ENCODE results near the gene INSM1. TPM values are rescaled to one million over a fixed set of nuclear protein-coding genes. Genes with fewer than 3 reads are reported as not detected.

INSM1 gene
- total and polyA plus RNA-seq, 2 donors (not counting 1 experiment from before 2014, with no cell fraction given), result not detected

DNA sequence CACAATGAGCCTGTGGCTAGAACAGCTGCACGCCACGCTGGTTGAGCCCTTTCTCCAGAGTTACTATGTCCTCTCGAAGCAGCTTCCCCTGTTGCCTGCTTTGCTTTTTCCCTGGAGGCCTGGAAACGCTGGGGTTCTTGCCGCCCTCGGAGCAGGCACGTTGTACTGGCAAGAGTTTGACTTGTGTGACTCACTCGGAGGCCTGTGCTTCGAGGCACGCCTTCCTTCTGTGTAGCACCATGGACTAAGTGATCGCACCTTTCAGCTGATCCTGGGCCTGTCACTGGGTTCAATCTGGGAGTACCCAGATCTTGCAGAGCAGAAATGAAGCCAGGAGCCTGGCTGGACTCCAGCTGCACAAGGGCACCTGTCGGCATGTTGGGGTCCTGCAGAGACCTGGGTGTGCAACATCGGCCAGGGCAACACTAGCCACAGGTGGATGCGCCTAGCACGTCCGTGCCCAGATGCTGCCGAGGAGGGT is 5.2 kb downstream of the INSM1 start:
- Histone ChIP-seq H3K9ac (ENCODE audit: insufficient read depth, low read length) (no peak overlapping the region), H3K4me1 (ENCODE audit: control insufficient read depth, extremely low read depth, insufficient read depth, low read length) (no peaks in the 10 kb centered on the region), H2AFZ (ENCODE audit: low read length) (no peak overlapping the region), H3K4me3 (replicated peaks in 1 of 4; ENCODE audit: control extremely low read depth in 1 of 4, insufficient read depth in 1 of 4, low read depth in 3 of 4, low read length in 4 of 4) (no peak overlapping the region), H3K27ac (ENCODE audit: insufficient read depth, low read length) (no peak overlapping the region), H3K4me2 (ENCODE audit: extremely low read depth, insufficient read depth, low read length) (no peak overlapping the region), H3K79me2 (ENCODE audit: control insufficient read depth, insufficient read depth, low read length) (no peaks in the 10 kb centered on the region), H3K9me3 (ENCODE audit: control insufficient read depth, insufficient read depth, low read depth, low read length) (no peaks in the 10 kb centered on the region), H3K27me3 (ENCODE audit: control insufficient read depth, insufficient read depth, low read length) (peaks cover 42% of the 10 kb centered on the region), H3K36me3 (ENCODE audit: control insufficient read depth, insufficient read depth, low read length) (no peaks in the 10 kb centered on the region), H4K20me1 (ENCODE audit: control insufficient read depth, extremely low read depth, insufficient read depth, low read length) (no peaks in the 10 kb centered on the region)
- no peak for TF ChIP-seq CTCF (conservative IDR thresholded peaks at IDR 0.05 in 1 of 2, IDR thresholded peaks at IDR 0.05 in 1 of 2; ENCODE audit: low read depth in 1 of 2, low read length in 2 of 2)
- TF ChIP-seq EZH2 (IDR thresholded peaks at IDR 0.05; ENCODE audit: low read length, missing control alignments), result no peak
- peak; percentile 15 to 45 for DNase-seq (ENCODE audit: low read depth in 2 of 2)

DNA sequence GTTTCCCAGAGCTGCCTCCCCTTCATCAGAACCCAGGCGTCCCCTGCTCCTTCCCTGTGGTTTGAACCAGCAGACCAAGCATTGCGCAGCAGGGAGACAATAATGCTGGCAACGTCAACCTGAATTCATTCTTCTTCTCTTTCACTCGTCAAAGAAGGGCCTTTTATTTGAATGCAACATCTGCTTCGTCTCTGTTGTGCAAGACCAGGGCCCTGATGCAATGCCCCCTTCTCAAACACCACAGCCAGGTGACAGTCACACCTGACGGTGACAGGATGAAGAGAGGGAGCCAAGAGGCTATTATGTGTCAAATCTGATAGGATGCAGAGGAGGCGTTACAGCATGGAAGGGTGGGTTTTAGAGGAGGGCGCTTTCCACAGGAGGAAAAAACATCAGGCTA is 8.0 kb downstream of the INSM1 start:
- no peaks in the 10 kb centered on the region for H3K9me3 ChIP-seq (ENCODE audit: control insufficient read depth, insufficient read depth, low read depth, low read length)
- no peaks in the 10 kb centered on the region for H3K79me2 ChIP-seq (ENCODE audit: control insufficient read depth, insufficient read depth, low read length)
- no peak overlapping the region for H2AFZ ChIP-seq (ENCODE audit: low read length)
- no peak overlapping the region for H3K9ac ChIP-seq (ENCODE audit: insufficient read depth, low read length)
- no peak overlapping the region for H3K27ac ChIP-seq (ENCODE audit: insufficient read depth, low read length)
- DNase-seq (ENCODE audit: low read depth in 2 of 2), result no peak
- no peaks in the 10 kb centered on the region for H3K4me1 ChIP-seq (ENCODE audit: control insufficient read depth, extremely low read depth, insufficient read depth, low read length)
- no peaks in the 10 kb centered on the region for H3K36me3 ChIP-seq (ENCODE audit: control insufficient read depth, insufficient read depth, low read length)
- H3K4me2 ChIP-seq (ENCODE audit: extremely low read depth, insufficient read depth, low read length), result no peak overlapping the region
- no peaks in the 10 kb centered on the region for H4K20me1 ChIP-seq (ENCODE audit: control insufficient read depth, extremely low read depth, insufficient read depth, low read length)
- H3K27me3 ChIP-seq (ENCODE audit: control insufficient read depth, insufficient read depth, low read length), result peaks cover 23% of the 10 kb centered on the region
- TF ChIP-seq CTCF (conservative IDR thresholded peaks at IDR 0.05 in 1 of 2, IDR thresholded peaks at IDR 0.05 in 1 of 2; ENCODE audit: low read depth in 1 of 2, low read length in 2 of 2) (no peak), EZH2 (IDR thresholded peaks at IDR 0.05; ENCODE audit: low read length, missing control alignments) (no peak)
- no peak overlapping the region for H3K4me3 ChIP-seq (replicated peaks in 1 of 4; ENCODE audit: control extremely low read depth in 1 of 4, insufficient read depth in 1 of 4, low read depth in 3 of 4, low read length in 4 of 4)

- no peaks in the 10 kb centered on the region for H3K27me3 ChIP-seq (ENCODE audit: control insufficient read depth, insufficient read depth, low read length)
These were observed 18.3 kb downstream of the INSM1 start for GRCh38 chr20:20386192-20386591.

More at GRCh38 chr20:20386192-20386591, 18.3 kb downstream of the INSM1 start:
- no peaks in the 10 kb centered on the region for H4K20me1 ChIP-seq (ENCODE audit: control insufficient read depth, extremely low read depth, insufficient read depth, low read length)
- no peak overlapping the region for H3K9ac ChIP-seq (ENCODE audit: insufficient read depth, low read length)
- no peaks in the 10 kb centered on the region for H3K9me3 ChIP-seq (ENCODE audit: control insufficient read depth, insufficient read depth, low read depth, low read length)
- no peaks in the 10 kb centered on the region for H3K36me3 ChIP-seq (ENCODE audit: control insufficient read depth, insufficient read depth, low read length)
- no peak overlapping the region for H3K27ac ChIP-seq (ENCODE audit: insufficient read depth, low read length)
- H3K4me3 ChIP-seq (replicated peaks in 1 of 4; ENCODE audit: control extremely low read depth in 1 of 4, insufficient read depth in 1 of 4, low read depth in 3 of 4, low read length in 4 of 4), result no peak overlapping the region
- DNase-seq (ENCODE audit: low read depth in 2 of 2), result no peak
- H3K4me1 ChIP-seq (ENCODE audit: control insufficient read depth, extremely low read depth, insufficient read depth, low read length), result no peaks in the 10 kb centered on the region
- H3K79me2 ChIP-seq (ENCODE audit: control insufficient read depth, insufficient read depth, low read length), result no peaks in the 10 kb centered on the region
- TF ChIP-seq EZH2 (IDR thresholded peaks at IDR 0.05; ENCODE audit: low read length, missing control alignments), result no peak
- no peak for TF ChIP-seq CTCF (conservative IDR thresholded peaks at IDR 0.05 in 1 of 2, IDR thresholded peaks at IDR 0.05 in 1 of 2; ENCODE audit: low read depth in 1 of 2, low read length in 2 of 2)
- no peak overlapping the region for H2AFZ ChIP-seq (ENCODE audit: low read length)
- H3K4me2 ChIP-seq (ENCODE audit: extremely low read depth, insufficient read depth, low read length), result no peak overlapping the region
